GM23248 (cell line): ENCODE data around the gene RIN1. TPM values are rescaled to one million over a fixed set of nuclear protein-coding genes. Genes with fewer than 3 reads are reported as not detected.
A peak's percentile ranks its signal among the peaks of the same experiment; 100 is the strongest.

Experiments
- DNase-seq: peaks from one replicate; pipeline ENCODE4 v3.0.0-alpha.2; 2015
- H2AFZ ChIP-seq: fragments of 200-600 bp; sonication (generic); 2 replicates; pipeline ENCODE4 v1.6.1; 2016; ENCODE audit warnings: antibody characterized with exemption
- H3F3A ChIP-seq: fragments of 200-600 bp; sonication (generic); 2 replicates; pipeline ENCODE4 v1.6.1; 2016; ENCODE audit warnings: mild to moderate bottlenecking, antibody characterized with exemption, mixed run types; ENCODE audit not compliant: insufficient read depth
- H3K27ac ChIP-seq: fragments of 200-600 bp; sonication (generic); 2 replicates; pipeline ENCODE4 v1.5.1; 2016; ENCODE audit warnings: mild to moderate bottlenecking
- H3K27me3 ChIP-seq: fragments of 200-600 bp; sonication (generic); replicated peaks from 2 replicates; pipeline ENCODE4 v1.6.1; 2016; ENCODE audit warnings: mild to moderate bottlenecking; ENCODE audit not compliant: insufficient read depth
- H3K36me3 ChIP-seq: fragments of 200-600 bp; sonication (generic); 2 replicates; pipeline ENCODE4 v1.6.1; 2016; ENCODE audit warnings: low read depth, mild to moderate bottlenecking
- H3K4me1 ChIP-seq: fragments of 200-600 bp; sonication (generic); 2 replicates; pipeline ENCODE4 v1.6.1; 2016; ENCODE audit warnings: mild to moderate bottlenecking; ENCODE audit not compliant: insufficient read depth
- H3K4me2 ChIP-seq: fragments of 200-600 bp; sonication (generic); one replicate; pipeline ENCODE4 v1.6.1; 2016; ENCODE audit warnings: mild to moderate bottlenecking; ENCODE audit not compliant: unreplicated experiment
- H3K4me3 ChIP-seq: fragments of 200-600 bp; sonication (generic); 2 replicates; pipeline ENCODE4 v1.5.1; 2016; ENCODE audit warnings: mild to moderate bottlenecking
- H3K79me2 ChIP-seq: fragments of 200-600 bp; sonication (generic); 2 replicates; pipeline ENCODE4 v1.6.1; 2016; ENCODE audit warnings: mild to moderate bottlenecking; ENCODE audit not compliant: insufficient read depth
- H3K9ac ChIP-seq: fragments of 200-600 bp; sonication (generic); 2 replicates; pipeline ENCODE4 v1.6.1; 2016; ENCODE audit warnings: mild to moderate bottlenecking
- H3K9me2 ChIP-seq: fragments of 200-600 bp; sonication (generic); 2 replicates; pipeline ENCODE4 v1.6.1; 2016; ENCODE audit warnings: mixed run types, mild to moderate bottlenecking, moderate library complexity; ENCODE audit not compliant: insufficient read depth
- H3K9me3 ChIP-seq: fragments of 200-600 bp; sonication (generic); one replicate; pipeline ENCODE4 v1.6.1; 2017; ENCODE audit warnings: low read depth
- H4K20me1 ChIP-seq: fragments of 200-600 bp; sonication (generic); 2 replicates; pipeline ENCODE4 v1.6.0; 2016; ENCODE audit not compliant: insufficient read depth
- EZH2 ChIP-seq: fragments of 200-600 bp; sonication (generic); IDR thresholded peaks from 2 replicates; pipeline ENCODE4 v1.6.1; 2018; ENCODE audit warnings: antibody characterized with exemption, mild to moderate bottlenecking; ENCODE audit not compliant: insufficient read depth, poor library complexity, severe bottlenecking
- EZH2phosphoT487 ChIP-seq: fragments of 200-600 bp; sonication (generic); IDR thresholded peaks from 2 replicates; pipeline ENCODE4 v1.6.1; 2018; ENCODE audit warnings: antibody characterized with exemption, moderate library complexity, mild to moderate bottlenecking, low read depth; ENCODE audit not compliant: insufficient read depth
- WGBS, 2 experiments: methylation state at CpG; one replicate each; pipeline ENCODE4 v1.1.6; 2015 to 2017; ENCODE audit warnings: low lambda C conversion rate in 2 of 2, low coverage in 1 of 2; ENCODE audit errors: missing lambda C conversion rate in 2 of 2; 5-methylcytosine and 5-hydroxymethylcytosine counted together
- in situ Hi-C: fragments of 300-500 bp; cut with MboI; formaldehyde crosslinking; loops from 2 replicates; pipeline ENCODE4 v1.15.0; 2020
- polyA plus RNA-seq: library from polyadenylated mRNA; unstranded; fragments of >200 nt; fragmentation: Nextera tagmentation; extraction: Ambion mirVana; gene quantifications from 2 replicates; pipeline ENCODE4 v1.2.1, GENCODE V29; 2016
- total RNA-seq: library from RNA; depleted of rRNA; stranded (reverse); fragments of >200 nt; shearing (Covaris generic); gene quantifications from 2 replicates; pipeline ENCODE4 v1.2.3, GENCODE V29; 2014

The RIN1 gene
- total and polyA plus RNA-seq, 2 experiments from 2014 or later: 16.8 to 44.0 TPM

GRCh38 chr11:66318600-66318970 lies 17.6 kb downstream of the RIN1 start:
- Histone ChIP-seq H3K4me3 (no peak overlapping the region), H2AFZ (peak overlapping the region; percentile 30; the same call in 1 of the 2 replicates), H4K20me1 (no peaks in the 10 kb centered on the region), H3K4me2 (peak overlapping the region; percentile 97), H3K4me1 (peaks cover 33% of the 10 kb centered on the region), H3F3A (peaks cover 25% of the 10 kb centered on the region), H3K9me2 (no peaks in the 10 kb centered on the region), H3K9ac (peak overlapping the region; percentile 94), H3K27me3 (no peaks in the 10 kb centered on the region), H3K9me3 (no peaks in the 10 kb centered on the region), H3K27ac (peak overlapping the region; percentile 94), H3K36me3 (no peaks in the 10 kb centered on the region), H3K79me2 (peaks cover 32% of the 10 kb centered on the region)
- in situ Hi-C loops: no loop called here
- WGBS, 2 experiments: 43 to 51% methylated on average over 3 of the region's 3 CpGs
- peak; percentile 69 for DNase-seq
- no peak for TF ChIP-seq EZH2
- no peak for TF ChIP-seq EZH2phosphoT487

GRCh38 chr11:66317723-66318599 lies 18.3 kb downstream of the RIN1 start:
- H3K9me3 ChIP-seq: no peaks in the 10 kb centered on the region
- H3K4me1 ChIP-seq: peaks cover 33% of the 10 kb centered on the region
- peaks cover 32% of the 10 kb centered on the region for H3K79me2 ChIP-seq
- H3K9me2 ChIP-seq: no peaks in the 10 kb centered on the region
- peak overlapping the region; percentile 94 for H3K9ac ChIP-seq
- peak overlapping the region; percentile 94 for H3K27ac ChIP-seq
- DNase-seq: peak; percentile 92
- TF ChIP-seq EZH2 (no peak), EZH2phosphoT487 (no peak)
- H3F3A ChIP-seq: peaks cover 20% of the 10 kb centered on the region
- H3K4me2 ChIP-seq: peak overlapping the region; percentile 97
- H2AFZ ChIP-seq: peak overlapping the region; percentile 30
- no peaks in the 10 kb centered on the region for H3K36me3 ChIP-seq
- WGBS, 2 experiments: 11 to 14% methylated on average over 13 to 16 of the region's 16 CpGs
- no peaks in the 10 kb centered on the region for H4K20me1 ChIP-seq
- H3K27me3 ChIP-seq: no peaks in the 10 kb centered on the region
- in situ Hi-C loops: no loop called here
- peak overlapping the region; percentile 87 for H3K4me3 ChIP-seq

DNA sequence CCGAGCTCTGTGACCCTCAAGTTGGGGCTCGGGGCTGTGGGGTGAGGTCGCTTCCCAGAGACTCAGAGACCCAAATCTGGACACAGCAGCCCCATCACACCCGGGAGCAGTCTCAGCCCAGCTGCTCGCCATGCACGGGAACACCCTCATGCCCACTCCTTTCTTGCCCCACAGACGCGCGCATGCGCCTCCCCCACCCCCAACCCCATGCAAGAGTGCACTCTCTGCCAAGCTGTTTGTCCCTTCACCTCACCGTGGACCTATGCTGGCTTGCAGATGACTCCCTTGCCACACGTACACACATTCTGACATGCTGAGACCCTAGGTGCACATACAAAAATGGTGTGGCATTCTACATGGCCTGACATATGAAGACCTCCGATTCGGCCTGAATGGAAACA lies 18.9 kb downstream of the RIN1 start:
- H3K27ac ChIP-seq: peak overlapping the region; percentile 94

DNA sequence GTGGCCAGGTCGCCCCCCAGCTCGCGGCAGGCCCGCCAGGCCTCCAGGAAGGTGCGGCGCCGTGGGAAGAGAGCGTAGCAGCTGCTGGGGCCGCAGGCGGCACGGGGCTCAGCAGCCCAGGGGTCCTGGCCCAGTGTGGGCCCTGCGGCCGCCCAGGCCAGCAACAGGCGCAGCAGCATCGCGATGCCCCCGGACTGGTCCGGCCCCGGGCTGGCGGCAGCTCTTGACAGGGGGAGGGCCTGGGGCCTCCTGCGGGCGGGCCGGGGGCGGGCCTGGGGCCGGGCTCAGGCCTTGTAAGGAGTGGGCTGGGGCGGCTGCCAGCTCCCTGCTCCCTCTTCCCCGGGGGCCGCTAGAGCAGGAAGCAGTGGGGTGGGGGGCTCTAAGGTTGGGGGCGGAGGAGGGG lies 19.4 kb downstream of the RIN1 start, which contains the start of gene CD248:
Gene CD248, minus strand, starts transcription at position 196 of the 403 bp plus-strand sequence. Its CDS starts 17 bp downstream, at position 179.
- peaks cover 15% of the 10 kb centered on the region for H3F3A ChIP-seq
- H3K36me3 ChIP-seq: no peaks in the 10 kb centered on the region
- H3K9me3 ChIP-seq: no peaks in the 10 kb centered on the region
- peak within 1 kb of the TSS; percentile 94 for H3K27ac ChIP-seq
- no peaks in the 10 kb centered on the region for H4K20me1 ChIP-seq
- H3K4me2 ChIP-seq: peak within 1 kb of the TSS; percentile 97
- H3K9ac ChIP-seq: peak within 1 kb of the TSS; percentile 94
- peak within 1 kb of the TSS; percentile 19; the same call in 1 of the 2 replicates for H2AFZ ChIP-seq
- no peaks in the 10 kb centered on the region for H3K27me3 ChIP-seq
- peak; percentile 81 for DNase-seq
- in situ Hi-C loops: no loop called here
- H3K4me3 ChIP-seq: peak within 1 kb of the TSS; percentile 87
- WGBS, 2 experiments: 0 to 2% methylated on average over 13 to 17 of the region's 29 CpGs
- H3K79me2 ChIP-seq: peaks cover 32% of the 10 kb centered on the region
- no peaks in the 10 kb centered on the region for H3K9me2 ChIP-seq
- H3K4me1 ChIP-seq: peaks cover 25% of the 10 kb centered on the region
- TF ChIP-seq EZH2 (no peak), EZH2phosphoT487 (no peak)

More for the DNA sequence above, 18.9 kb downstream of the RIN1 start:
- Histone ChIP-seq H3K27me3 (no peaks in the 10 kb centered on the region), H3K4me2 (peak overlapping the region; percentile 97), H3K4me1 (peaks cover 29% of the 10 kb centered on the region), H2AFZ (peak overlapping the region; percentile 19; the same call in 1 of the 2 replicates), H3K36me3 (no peaks in the 10 kb centered on the region), H3K9me3 (no peaks in the 10 kb centered on the region), H4K20me1 (no peaks in the 10 kb centered on the region), H3K9ac (peak overlapping the region; percentile 94), H3K79me2 (peaks cover 32% of the 10 kb centered on the region), H3F3A (peaks cover 19% of the 10 kb centered on the region), H3K4me3 (peak overlapping the region; percentile 87), H3K9me2 (no peaks in the 10 kb centered on the region)
- in situ Hi-C loops: no loop called here
- TF ChIP-seq EZH2: no peak
- no peak for TF ChIP-seq EZH2phosphoT487
- 3% methylated on average over 10 to 11 of the region's 14 CpGs for WGBS, 2 experiments
- DNase-seq: peak; percentile 83
